ENCODE measurements around the gene TRIM15. TPM values are rescaled to one million over a fixed set of nuclear protein-coding genes. Genes with fewer than 3 reads are reported as not detected.

TRIM15 gene
- total and polyA plus RNA-seq, 9 of the 15 experiments (the other 6 are each of a cell fraction or from before 2014, with no cell fraction given): 0.06 to 2.6 (median 0.83) TPM

GRCh38 chr6:30157999-30158398 is 5.3 kb upstream of the TRIM15 start:
- Histone ChIP-seq H3K36me3 (ENCODE audit: control insufficient read depth, insufficient read depth, low read length) (no peaks in the 10 kb centered on the region), H3K9me1 (ENCODE audit: control insufficient read depth, insufficient read depth, low read length) (no peaks in the 10 kb centered on the region), H3K4me2 (ENCODE audit: insufficient read depth, low read length) (no peak overlapping the region), H3K79me2 (ENCODE audit: control insufficient read depth, insufficient read depth, low read length) (no peaks in the 10 kb centered on the region), H3K27me3 (ENCODE audit: control insufficient read depth in 2 of 2, insufficient read depth in 2 of 2, low read length in 2 of 2) (peaks cover 2 to 32% of the 10 kb centered on the region in 2 experiments; a peak in 3 of 5 replicates), H3K4me3 (no peak overlapping the region), H2AFZ (ENCODE audit: low read depth, low read length) (no peak overlapping the region), H3K4me1 (replicated peaks in 1 of 2; ENCODE audit: control insufficient read depth in 2 of 2, insufficient read depth in 2 of 2, low read length in 2 of 2) (peaks cover 9 to 13% of the 10 kb centered on the region in 2 experiments; a peak in 4 of 5 replicates), H4K20me1 (replicated peaks; ENCODE audit: control insufficient read depth, insufficient read depth, low read length) (no peaks in the 10 kb centered on the region), H3K27ac (ENCODE audit: extremely low read depth, low read depth, low read length) (no peak overlapping the region), H3K9ac (ENCODE audit: insufficient read depth in 1 of 2, low read depth in 2 of 2, low read length in 2 of 2) (no peak overlapping the region), H3K9me3 (replicated peaks; ENCODE audit: control insufficient read depth, insufficient read depth, low read depth, low read length) (no peaks in the 10 kb centered on the region)
- ATAC-seq (no peak), FAIRE-seq (no peak), DNase-seq (ENCODE audit: extremely low read depth in 1 of 4, low spot score in 3 of 4) (no peak)
- ChIA-PET CTCF (ENCODE audit: low intra/inter-chr PET ratio) (no interaction called here), POLR2A (interaction anchor here (0.7 kb wide), 1 partner anchor 61 kb away, joined by 3 read pairs; no protein-coding TSS in a partner anchor)
- BruUV-seq (replicated peaks): no TSS peak
- in situ Hi-C loops (cut with MboI): no loop called here
- intact Hi-C loops (cut with micrococcal nuclease): no loop called here
- WGBS (ENCODE audit: insufficient coverage, low coverage, missing lambda C conversion rate): 8% methylated on average over 2 of the region's 2 CpGs
- TF ChIP-seq SP2 (IDR thresholded peaks at IDR 0.05; ENCODE audit: extremely low read depth, low read depth, low read length, poor library complexity, severe bottlenecking) (no peak), FOXO4 (CRISPR knock-in tag; IDR thresholded peaks at IDR 0.05) (no peak), FOXM1 (IDR thresholded peaks at IDR 0.05; ENCODE audit: low read depth) (no peak), FOXM1 (CRISPR knock-in tag; IDR thresholded peaks at IDR 0.05; ENCODE audit: low read depth) (no peak), ZSCAN32 (CRISPR knock-in tag; IDR thresholded peaks at IDR 0.05) (no peak), ZC3H8 (IDR thresholded peaks at IDR 0.05) (no peak), HSF4 (CRISPR knock-in tag; IDR thresholded peaks at IDR 0.05; ENCODE audit: borderline replicate concordance) (no peak), ZMIZ1 (IDR thresholded peaks at IDR 0.05; ENCODE audit: low read depth in 2 of 2, low read length in 2 of 2) (no peak), ZNF79 (CRISPR knock-in tag; IDR thresholded peaks at IDR 0.05; ENCODE audit: low read depth) (no peak)

All from K562 (cell line).